Fibroblast of lung (primary cell): ENCODE measurements around the gene PALMD. TPM values are rescaled to one million over a fixed set of nuclear protein-coding genes. Genes with fewer than 3 reads are reported as not detected.

Experiments
- DNase-seq, 2 donors: peaks; one replicate each; pipeline versions ENCODE4 v3.0.0 to v3.0.0-alpha.2; 2010; ENCODE audit warnings: low read depth in 2 of 2
- H2AFZ ChIP-seq: 2 replicates; pipeline ENCODE4 v1.5.1; 2012; ENCODE audit warnings: low read length, control low read depth, inconsistent platforms
- H3K27ac ChIP-seq: 2 replicates; pipeline ENCODE4 v1.5.1; 2011; ENCODE audit warnings: low read length, control low read depth; ENCODE audit not compliant: insufficient read depth
- H3K27me3 ChIP-seq: 2 replicates; pipeline ENCODE4 v1.5.1; 2011; ENCODE audit warnings: mild to moderate bottlenecking, low read length; ENCODE audit not compliant: control insufficient read depth, insufficient read depth
- H3K36me3 ChIP-seq: 2 replicates; pipeline ENCODE4 v1.5.1; 2011; ENCODE audit warnings: low read length; ENCODE audit not compliant: control insufficient read depth, insufficient read depth
- H3K4me1 ChIP-seq: 2 replicates; pipeline ENCODE4 v1.5.1; 2011; ENCODE audit warnings: low read length; ENCODE audit not compliant: control insufficient read depth, insufficient read depth; ENCODE audit errors: extremely low read depth
- H3K4me2 ChIP-seq: 2 replicates; pipeline ENCODE4 v1.5.1; 2011; ENCODE audit warnings: low read length, control low read depth; ENCODE audit not compliant: insufficient read depth; ENCODE audit errors: extremely low read depth
- H3K4me3 ChIP-seq, 4 experiments: fragments of 200-600 bp in 1 of 4; sonication (generic) in 1 of 4; replicated peaks in 1 of 4; 2 replicates each; pipeline ENCODE4 v1.5.1; 2011 to 2016; ENCODE audit warnings: low read length in 4 of 4, low read depth in 3 of 4, mild to moderate bottlenecking in 3 of 4, control low read depth in 2 of 4, inconsistent platforms in 1 of 4, mixed read lengths in 1 of 4; ENCODE audit not compliant: insufficient read depth in 1 of 4; ENCODE audit errors: control extremely low read depth in 1 of 4
- H3K79me2 ChIP-seq: 2 replicates; pipeline ENCODE4 v1.5.1; 2012; ENCODE audit warnings: mild to moderate bottlenecking, low read length, inconsistent platforms; ENCODE audit not compliant: control insufficient read depth, insufficient read depth
- H3K9ac ChIP-seq: 2 replicates; pipeline ENCODE4 v1.5.1; 2011; ENCODE audit warnings: mild to moderate bottlenecking, low read length, control low read depth; ENCODE audit not compliant: insufficient read depth
- H3K9me3 ChIP-seq: 2 replicates; pipeline ENCODE4 v1.5.1; 2012; ENCODE audit warnings: low read depth, low read length; ENCODE audit not compliant: control insufficient read depth, insufficient read depth
- H4K20me1 ChIP-seq: 2 replicates; pipeline ENCODE4 v1.5.1; 2011; ENCODE audit warnings: low read length; ENCODE audit not compliant: control insufficient read depth, insufficient read depth; ENCODE audit errors: extremely low read depth
- CTCF ChIP-seq, 2 donors: IDR thresholded peaks in 1 of 2; conservative IDR thresholded peaks in 1 of 2; 1 replicate in 1 of 2; 2 replicates in 1 of 2; pipeline ENCODE4 v1.5.1; 2011 to 2012; ENCODE audit warnings: low read length in 2 of 2, control low read depth in 1 of 2, inconsistent platforms in 1 of 2, low read depth in 1 of 2, mild to moderate bottlenecking in 1 of 2
- EZH2 ChIP-seq: IDR thresholded peaks from 2 replicates; pipeline ENCODE4 v1.5.1; 2012; ENCODE audit warnings: low read length, control low read depth, mild to moderate bottlenecking; ENCODE audit errors: missing control alignments
- polyA plus RNA-seq, 2 donors: library from polyadenylated mRNA; depleted of rRNA in 1 of 2; stranded (reverse) in 1 of 2; unstranded in 1 of 2; fragments of >200 nt; gene quantifications; 2 replicates each; pipeline ENCODE4 v1.2.1, GENCODE V29; 2011 to 2012; ENCODE audit warnings: missing spikeins in 1 of 2
- total RNA-seq: library from RNA; depleted of rRNA; stranded (reverse); fragments of >200 nt; gene quantifications from 2 replicates; pipeline ENCODE4 v1.2.1, GENCODE V29; 2014

Gene PALMD
- total and polyA plus RNA-seq, 2 donors (not counting 1 experiment from before 2014, with no cell fraction given), result 1.5 to 31.0 TPM

GRCh38 chr1:99621340-99621901 is 24.5 kb upstream of the PALMD start:
- peak in 1 of 2 donors; percentile 20 for DNase-seq
- Histone ChIP-seq H3K4me1 (no peaks in the 10 kb centered on the region), H3K4me2 (no peak overlapping the region), H3K9ac (no peak overlapping the region), H3K27me3 (no peaks in the 10 kb centered on the region), H4K20me1 (no peaks in the 10 kb centered on the region), H3K27ac (no peak overlapping the region), H3K36me3 (no peaks in the 10 kb centered on the region), H3K79me2 (no peaks in the 10 kb centered on the region), H3K9me3 (no peaks in the 10 kb centered on the region), H3K4me3 (no peak overlapping the region), H2AFZ (no peak overlapping the region)
- no peak for TF ChIP-seq EZH2
- no peak for TF ChIP-seq CTCF (conservative IDR thresholded peaks at IDR 0.05 in 1 of 2, IDR thresholded peaks at IDR 0.05 in 1 of 2; ENCODE audit: low read depth in 1 of 2, low read length in 2 of 2)

DNA sequence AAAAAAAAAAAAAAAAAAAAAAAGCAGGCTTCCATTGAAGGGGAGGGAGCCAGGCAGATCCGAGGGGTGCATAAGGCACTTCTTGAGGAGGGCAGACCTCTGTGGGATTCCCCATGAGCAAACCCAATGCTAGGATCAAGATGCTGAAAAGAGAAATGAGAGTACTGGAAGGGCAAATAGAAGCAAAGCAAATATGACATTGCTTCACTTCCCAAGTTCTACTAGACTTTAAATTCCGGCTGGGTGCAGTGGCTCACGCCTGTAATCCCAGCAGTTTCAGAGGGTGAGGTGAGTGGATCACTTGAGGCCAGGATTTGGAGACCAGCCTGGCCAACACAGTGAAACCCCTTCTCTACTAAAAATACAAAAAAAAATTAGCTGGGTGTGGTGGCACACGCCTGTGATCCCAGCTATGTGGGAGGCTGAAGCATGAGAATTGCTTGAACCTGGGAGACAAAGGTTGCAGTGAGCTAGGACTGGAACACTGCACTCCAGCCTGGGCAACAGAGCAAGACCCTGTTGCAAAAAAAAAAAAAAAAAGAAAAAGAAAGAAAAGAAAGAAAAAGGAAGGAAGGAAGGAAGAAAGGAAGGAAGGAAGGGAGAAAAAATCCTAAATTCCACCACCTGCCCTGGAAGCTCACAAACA is 23.1 kb upstream of the PALMD start:
- Histone ChIP-seq H3K79me2 (no peaks in the 10 kb centered on the region), H3K27ac (no peak overlapping the region), H3K9me3 (no peaks in the 10 kb centered on the region), H4K20me1 (no peaks in the 10 kb centered on the region), H3K4me3 (no peak overlapping the region), H3K9ac (no peak overlapping the region), H3K36me3 (no peaks in the 10 kb centered on the region), H3K27me3 (no peaks in the 10 kb centered on the region), H3K4me2 (no peak overlapping the region), H2AFZ (no peak overlapping the region), H3K4me1 (no peaks in the 10 kb centered on the region)
- DNase-seq, result no peak
- no peak for TF ChIP-seq EZH2
- no peak for TF ChIP-seq CTCF (conservative IDR thresholded peaks at IDR 0.05 in 1 of 2, IDR thresholded peaks at IDR 0.05 in 1 of 2; ENCODE audit: low read depth in 1 of 2, low read length in 2 of 2)

DNA sequence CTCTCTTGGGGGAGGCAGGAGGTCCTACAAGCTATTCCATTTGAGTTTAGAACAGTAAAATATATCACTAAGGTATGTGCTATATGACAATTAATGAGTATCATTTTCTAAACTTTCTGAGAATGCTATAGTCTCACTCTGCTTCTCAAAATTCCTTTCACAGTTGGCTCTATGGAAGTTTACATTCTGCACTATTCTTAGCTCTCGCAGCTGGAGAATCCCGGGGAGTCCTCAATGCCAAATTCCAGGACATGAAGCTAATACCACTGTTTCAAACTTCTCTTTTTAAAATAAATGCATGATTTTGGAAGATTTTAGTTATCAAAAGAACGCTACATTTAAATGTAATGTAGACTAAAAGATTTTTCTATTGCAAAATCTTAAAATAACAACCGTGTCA is 22.4 kb upstream of the PALMD start:
- Histone ChIP-seq H3K4me2 (no peak overlapping the region), H4K20me1 (no peaks in the 10 kb centered on the region), H3K27ac (no peak overlapping the region), H2AFZ (no peak overlapping the region), H3K79me2 (no peaks in the 10 kb centered on the region), H3K4me1 (no peaks in the 10 kb centered on the region), H3K4me3 (no peak overlapping the region), H3K9ac (no peak overlapping the region), H3K27me3 (no peaks in the 10 kb centered on the region), H3K36me3 (no peaks in the 10 kb centered on the region), H3K9me3 (no peaks in the 10 kb centered on the region)
- DNase-seq, result no peak
- no peak for TF ChIP-seq CTCF (conservative IDR thresholded peaks at IDR 0.05 in 1 of 2, IDR thresholded peaks at IDR 0.05 in 1 of 2; ENCODE audit: low read depth in 1 of 2, low read length in 2 of 2)
- TF ChIP-seq EZH2, result no peak
